CD8-positive, alpha-beta memory T cell (primary cell): ENCODE measurements around the gene PCSK7. TPM values are rescaled to one million over a fixed set of nuclear protein-coding genes. Genes with fewer than 3 reads are reported as not detected.
"Not testable (repeated sequence)": the region's sequence is repeated elsewhere in the genome, so short reads cannot be mapped to it uniquely, and the experiment has no call there.

Experiments
- CTCF ChIA-PET: fragments of 350-600 bp; sonication (Branson Sonifier 250); formaldehyde crosslinking; loops from one replicate; lab custom pipeline; 2021; ENCODE audit warnings: antibody characterized with exemption; lab: Charles Lee
- POLR2A ChIA-PET: fragments of 350-600 bp; sonication (Branson Sonifier 250); formaldehyde crosslinking; loops from one replicate; lab custom pipeline; 2021; ENCODE audit warnings: antibody characterized with exemption; lab: Charles Lee
- DNase-seq, 5 donors: peaks; one replicate each; pipeline versions ENCODE4 v3.0.0 to v3.0.0-alpha.2; 2020 to 2022; ENCODE audit warnings: mixed read lengths in 1 of 5
- H3K27ac ChIP-seq: one replicate; pipeline ENCODE4 v1.7.0; 2013; ENCODE audit warnings: low read depth, mild to moderate bottlenecking, low read length, moderate library complexity
- H3K27me3 ChIP-seq: 2 replicates; pipeline ENCODE4 v1.7.0; 2013; ENCODE audit warnings: low read length, mild to moderate bottlenecking; ENCODE audit not compliant: insufficient read depth, poor library complexity, severe bottlenecking
- H3K36me3 ChIP-seq: 2 replicates; pipeline ENCODE4 v1.7.0; 2013; ENCODE audit warnings: mild to moderate bottlenecking, low read length, moderate library complexity; ENCODE audit not compliant: insufficient read depth
- H3K4me1 ChIP-seq: 2 replicates; pipeline ENCODE4 v1.7.0; 2013; ENCODE audit warnings: mild to moderate bottlenecking, low read length, moderate library complexity; ENCODE audit not compliant: insufficient read depth
- H3K4me3 ChIP-seq: 2 replicates; pipeline ENCODE4 v1.7.0; 2013; ENCODE audit warnings: mild to moderate bottlenecking, low read length
- H3K9me3 ChIP-seq: 2 replicates; pipeline ENCODE4 v1.7.0; 2013; ENCODE audit warnings: mild to moderate bottlenecking, low read length
- H3K27ac Mint-ChIP-seq, 8 donors: one replicate each; pipeline ENCODE4 v1.8.0; 2020 to 2021; ENCODE audit warnings: mixed read lengths in 8 of 8, mild to moderate bottlenecking in 6 of 8, inconsistent platforms in 3 of 8, moderate library complexity in 3 of 8
- H3K27me3 Mint-ChIP-seq, 2 donors: one replicate each; pipeline ENCODE4 v1.8.0; 2020 to 2021; ENCODE audit warnings: mixed read lengths in 2 of 2, mild to moderate bottlenecking in 1 of 2, moderate library complexity in 1 of 2
- H3K36me3 Mint-ChIP-seq, 3 donors: one replicate each; pipeline ENCODE4 v1.8.0; 2020 to 2021; ENCODE audit warnings: mixed read lengths in 3 of 3, inconsistent platforms in 1 of 3, mild to moderate bottlenecking in 1 of 3
- H3K4me1 Mint-ChIP-seq, 3 donors: one replicate each; pipeline ENCODE4 v1.8.0; 2020 to 2021; ENCODE audit warnings: mixed read lengths in 3 of 3, inconsistent platforms in 1 of 3, mild to moderate bottlenecking in 1 of 3
- H3K4me3 Mint-ChIP-seq, 7 donors: one replicate each; pipeline ENCODE4 v1.8.0; 2020 to 2021; ENCODE audit warnings: mixed read lengths in 7 of 7, mild to moderate bottlenecking in 6 of 7, moderate library complexity in 4 of 7, inconsistent platforms in 2 of 7
- H3K9me3 Mint-ChIP-seq, 5 donors: one replicate each; pipeline ENCODE4 v1.8.0; 2020 to 2022; ENCODE audit warnings: mixed read lengths in 5 of 5, mild to moderate bottlenecking in 3 of 5, moderate library complexity in 2 of 5, inconsistent platforms in 1 of 5
- polyA plus RNA-seq: library from polyadenylated mRNA; unstranded; fragments of 300-500 nt; fragmentation: Illumina TruSeq; gene quantifications from one replicate; pipeline ENCODE4 v1.2.3, GENCODE V29; 2021
- total RNA-seq, 2 experiments: library from RNA; stranded (reverse); gene quantifications; one replicate each; pipeline ENCODE4 v1.2.3, GENCODE V29; 2021

The PCSK7 gene, protein sequence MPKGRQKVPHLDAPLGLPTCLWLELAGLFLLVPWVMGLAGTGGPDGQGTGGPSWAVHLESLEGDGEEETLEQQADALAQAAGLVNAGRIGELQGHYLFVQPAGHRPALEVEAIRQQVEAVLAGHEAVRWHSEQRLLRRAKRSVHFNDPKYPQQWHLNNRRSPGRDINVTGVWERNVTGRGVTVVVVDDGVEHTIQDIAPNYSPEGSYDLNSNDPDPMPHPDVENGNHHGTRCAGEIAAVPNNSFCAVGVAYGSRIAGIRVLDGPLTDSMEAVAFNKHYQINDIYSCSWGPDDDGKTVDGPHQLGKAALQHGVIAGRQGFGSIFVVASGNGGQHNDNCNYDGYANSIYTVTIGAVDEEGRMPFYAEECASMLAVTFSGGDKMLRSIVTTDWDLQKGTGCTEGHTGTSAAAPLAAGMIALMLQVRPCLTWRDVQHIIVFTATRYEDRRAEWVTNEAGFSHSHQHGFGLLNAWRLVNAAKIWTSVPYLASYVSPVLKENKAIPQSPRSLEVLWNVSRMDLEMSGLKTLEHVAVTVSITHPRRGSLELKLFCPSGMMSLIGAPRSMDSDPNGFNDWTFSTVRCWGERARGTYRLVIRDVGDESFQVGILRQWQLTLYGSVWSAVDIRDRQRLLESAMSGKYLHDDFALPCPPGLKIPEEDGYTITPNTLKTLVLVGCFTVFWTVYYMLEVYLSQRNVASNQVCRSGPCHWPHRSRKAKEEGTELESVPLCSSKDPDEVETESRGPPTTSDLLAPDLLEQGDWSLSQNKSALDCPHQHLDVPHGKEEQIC
- total RNA-seq (100 to 1,000 TPM in 1 of 2 experiments, 10 to 100 TPM in 1; 99.6 to 101 TPM), polyA plus RNA-seq (81.7 TPM)

DNA sequence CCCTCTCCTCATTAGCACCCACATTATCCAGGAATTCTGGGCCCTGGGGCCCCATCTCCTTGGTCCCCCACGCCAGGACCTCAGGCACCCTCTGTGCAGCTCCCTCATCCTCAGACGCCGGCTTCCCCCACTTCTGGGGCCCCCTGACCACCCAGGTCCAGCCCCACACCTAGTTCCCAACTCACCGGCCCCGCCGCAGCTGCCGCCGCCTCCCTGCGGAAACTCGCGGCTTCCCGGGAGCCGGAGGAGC, at the start of gene PCSK7:
Gene PCSK7, minus strand, starts transcription at position 232 of the 250 bp plus-strand sequence. CDS start 2,229 bp downstream, outside the sequence.
- no peaks in the 10 kb centered on the region for H3K27me3 ChIP-seq
- peak in 2 of 5 donors; percentile 60 to 79 for DNase-seq
- Mint-ChIP-seq H3K36me3 (peaks cover 13 to 51% (median 14%) of the 10 kb centered on the region in 3 donors), H3K27ac (peak within 1 kb of the TSS; percentile 92 to 100 (median 99)), H3K9me3 (no peaks in the 10 kb centered on the region), H3K27me3 (no peaks in the 10 kb centered on the region), H3K4me3 (peak within 1 kb of the TSS; percentile 93 to 100 (median 100)), H3K4me1 (peaks cover 49 to 65% (median 56%) of the 10 kb centered on the region in 3 donors)
- peak within 1 kb of the TSS; percentile 92 for H3K27ac ChIP-seq
- H3K4me1 ChIP-seq: peaks cover 36% of the 10 kb centered on the region
- H3K9me3 ChIP-seq: no peaks in the 10 kb centered on the region
- peak within 1 kb of the TSS; percentile 91 for H3K4me3 ChIP-seq
- ChIA-PET POLR2A (interaction anchor here (1.0 to 4.0 kb wide), 2 partner anchors 53 to 445 kb away, joined by 3 to 21 read pairs; partner anchors contain the start of gene SIDT2), CTCF (interaction anchor here (0.8 to 1.8 kb wide), 5 partner anchors 8 to 396 kb away, joined by 3 to 7 read pairs (median 3); partner anchors contain the start of gene CEP164)
- H3K36me3 ChIP-seq: peaks cover 29% of the 10 kb centered on the region

DNA sequence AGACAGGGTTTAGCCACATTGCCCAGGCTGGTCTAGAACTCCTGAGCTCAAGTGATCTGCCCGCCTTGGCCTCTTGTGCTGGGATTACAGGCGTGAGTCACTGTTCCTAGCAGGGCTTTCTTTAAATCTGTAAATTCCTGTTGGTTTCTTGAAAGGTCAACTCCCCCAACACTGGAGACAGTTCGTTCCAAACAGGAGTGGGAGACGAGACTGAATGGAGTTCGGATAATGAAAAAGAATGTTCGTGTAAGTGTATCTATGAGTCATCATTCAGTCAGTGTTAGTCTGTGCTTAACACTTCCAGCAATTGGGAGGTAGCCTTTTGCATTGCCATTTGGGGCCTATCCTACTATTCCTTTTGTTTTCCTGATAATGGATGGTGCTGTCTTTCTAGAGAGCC, 49.3 kb upstream of the PCSK7 start:
- H3K9me3 Mint-ChIP-seq: no peaks in the 10 kb centered on the region
- no peaks in the 10 kb centered on the region for H3K27me3 ChIP-seq
- peak overlapping the region; percentile 74 to 87 (median 80) for H3K4me3 Mint-ChIP-seq
- peak overlapping the region in 7 of 8 donors; percentile 36 to 98 (median 84) for H3K27ac Mint-ChIP-seq
- peaks cover 42 to 62% (median 61%) of the 10 kb centered on the region in 3 donors for H3K4me1 Mint-ChIP-seq
- CTCF ChIA-PET: no interaction called here
- POLR2A ChIA-PET: no interaction called here
- H3K4me1 ChIP-seq: no peaks in the 10 kb centered on the region
- no peaks in the 10 kb centered on the region for H3K27me3 Mint-ChIP-seq
- peaks cover 4 to 57% (median 27%) of the 10 kb centered on the region in 3 donors for H3K36me3 Mint-ChIP-seq
- H3K4me3 ChIP-seq: no peak overlapping the region
- DNase-seq: no peak
- H3K36me3 ChIP-seq: peaks cover 13% of the 10 kb centered on the region
- no peaks in the 10 kb centered on the region for H3K9me3 ChIP-seq
- H3K27ac ChIP-seq: no peak overlapping the region

DNA sequence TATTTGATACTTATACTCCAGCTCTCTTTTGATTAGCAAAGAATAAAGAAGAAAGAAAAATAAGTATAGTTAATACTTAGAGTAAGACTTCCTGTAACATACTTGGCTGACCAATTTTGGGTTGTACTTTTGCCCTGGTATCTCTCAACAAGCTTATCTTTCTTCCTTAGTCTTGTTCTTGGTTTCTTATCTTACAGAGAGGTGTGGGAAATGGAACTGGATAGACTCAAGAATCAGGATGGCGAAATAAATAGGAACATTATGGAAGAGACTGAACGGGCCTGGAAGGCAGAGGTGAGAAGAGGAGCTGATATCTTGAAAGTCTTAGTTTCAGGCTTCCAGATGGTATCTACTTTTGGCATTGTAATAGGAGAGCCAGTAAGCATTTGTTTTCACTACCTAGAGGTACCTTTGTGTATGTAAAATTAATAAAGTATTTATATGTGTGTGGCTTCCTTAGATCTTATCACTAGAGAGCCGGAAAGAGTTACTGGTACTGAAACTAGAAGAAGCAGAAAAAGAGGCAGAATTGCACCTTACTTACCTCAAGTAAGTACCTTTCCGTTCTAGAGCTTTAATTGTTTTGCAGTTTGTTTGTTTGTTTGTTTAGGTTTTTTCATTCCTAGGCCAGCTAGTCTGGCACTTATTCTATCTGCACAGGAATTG, 48.0 kb upstream of the PCSK7 start:
- Mint-ChIP-seq H3K27me3 (no peaks in the 10 kb centered on the region), H3K9me3 (no peaks in the 10 kb centered on the region), H3K4me1 (peaks cover 52 to 71% (median 70%) of the 10 kb centered on the region in 3 donors), H3K36me3 (peaks cover 4 to 48% (median 21%) of the 10 kb centered on the region in 3 donors), H3K27ac (peak overlapping the region; percentile 73 to 98 (median 92)), H3K4me3 (peak overlapping the region; percentile 74 to 87 (median 80))
- Histone ChIP-seq H3K36me3 (peaks cover 13% of the 10 kb centered on the region), H3K27ac (no peak overlapping the region), H3K4me3 (no peak overlapping the region), H3K4me1 (no peaks in the 10 kb centered on the region), H3K27me3 (no peaks in the 10 kb centered on the region), H3K9me3 (no peaks in the 10 kb centered on the region)
- ChIA-PET CTCF (interaction anchor here (1.0 to 1.1 kb wide), 2 partner anchors 16 to 49 kb away, joined by 3 read pairs; no protein-coding TSS in a partner anchor), POLR2A (no interaction called here)
- DNase-seq: peak in 1 of 5 donors; percentile 29

DNA sequence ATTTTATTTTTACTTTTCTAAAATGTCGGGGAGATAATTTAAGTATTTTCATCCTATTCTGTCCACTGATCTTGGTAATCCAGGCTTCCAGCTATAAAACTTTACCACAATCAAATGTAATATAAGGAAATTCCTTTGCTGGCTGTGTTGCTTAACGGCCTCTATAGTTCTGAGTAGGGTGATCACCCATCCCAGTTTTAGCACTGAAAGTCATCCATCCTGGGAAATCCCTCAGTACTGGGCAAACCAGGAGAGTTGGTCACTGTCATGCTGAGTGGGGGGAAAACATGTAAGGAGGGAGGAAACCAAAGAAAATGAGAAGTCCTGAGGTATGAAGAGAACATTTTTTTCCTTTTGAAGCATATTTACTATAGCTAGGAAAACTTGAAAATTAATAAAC, 46.5 kb upstream of the PCSK7 start:
- Mint-ChIP-seq H3K9me3 (peaks cover 0 to 2% (median 0%) of the 10 kb centered on the region in 5 donors), H3K36me3 (peaks cover 12 to 42% (median 19%) of the 10 kb centered on the region in 3 donors), H3K4me1 (peaks cover 57 to 75% (median 73%) of the 10 kb centered on the region in 3 donors), H3K27me3 (no peaks in the 10 kb centered on the region), H3K4me3 (no peak overlapping the region), H3K27ac (peak overlapping the region in 7 of 8 donors; percentile 74 to 88 (median 81))
- Histone ChIP-seq H3K9me3 (no peaks in the 10 kb centered on the region), H3K27me3 (no peaks in the 10 kb centered on the region), H3K36me3 (peaks cover 5% of the 10 kb centered on the region), H3K27ac (no peak overlapping the region), H3K4me1 (no peaks in the 10 kb centered on the region), H3K4me3 (no peak overlapping the region)
- POLR2A ChIA-PET: no interaction called here
- DNase-seq: no peak
- CTCF ChIA-PET: no interaction called here

DNA sequence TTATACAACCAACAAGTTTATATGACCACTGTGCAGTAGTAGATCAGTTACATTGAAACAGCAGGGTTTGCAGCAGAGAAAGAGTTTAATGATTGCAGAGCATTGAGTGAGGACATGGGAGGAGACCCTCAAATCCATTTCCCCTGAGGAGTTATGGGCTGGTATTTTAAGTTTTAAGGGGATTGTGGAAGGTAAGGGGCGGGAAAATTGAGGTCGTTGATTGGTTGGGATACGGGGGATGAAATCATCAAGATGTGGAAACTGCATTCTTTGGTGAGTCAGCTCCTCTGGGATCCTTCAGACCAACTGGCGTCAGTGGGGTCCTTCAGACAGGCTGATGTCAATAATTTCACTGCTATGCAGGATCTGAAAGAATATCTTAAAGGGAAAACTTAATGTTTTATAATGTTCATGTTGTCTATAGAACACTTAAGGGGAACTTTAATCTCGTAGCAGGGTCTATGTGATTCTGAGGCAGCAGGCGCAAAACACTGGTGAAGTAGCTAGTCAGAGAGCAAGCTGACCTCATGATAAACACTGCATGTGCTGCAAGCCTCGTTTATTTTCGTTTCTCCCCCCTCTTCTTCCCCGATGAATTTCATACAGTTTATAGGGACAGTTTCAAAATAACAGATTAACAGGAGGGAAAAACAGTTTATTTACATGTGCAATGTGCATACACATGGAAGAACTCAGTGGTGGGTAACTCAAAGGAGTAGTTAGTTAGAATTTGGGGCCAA, 41.8 kb upstream of the PCSK7 start:
- Mint-ChIP-seq H3K4me1 (peaks cover 30 to 45% (median 32%) of the 10 kb centered on the region in 3 donors), H3K36me3 (peaks cover 9 to 26% (median 17%) of the 10 kb centered on the region in 3 donors), H3K27me3 (no peaks in the 10 kb centered on the region), H3K9me3 (peaks cover 0 to 2% (median 0%) of the 10 kb centered on the region in 5 donors), H3K27ac (peak overlapping the region in 6 of 8 donors; percentile 15 to 86 (median 76)), H3K4me3 (peak overlapping the region in 3 of 7 donors; percentile 24 to 48 (median 40))
- Histone ChIP-seq H3K36me3 (no peaks in the 10 kb centered on the region), H3K4me1 (no peaks in the 10 kb centered on the region), H3K9me3 (no peaks in the 10 kb centered on the region), H3K4me3 (no peak overlapping the region), H3K27ac (no peak overlapping the region), H3K27me3 (no peaks in the 10 kb centered on the region)
- POLR2A ChIA-PET: interaction anchor here (0.6 kb wide), 1 partner anchor 45 kb away, joined by 3 read pairs; no protein-coding TSS in a partner anchor
- CTCF ChIA-PET: interaction anchor here (0.7 kb wide), 1 partner anchor 11 kb away, joined by 3 read pairs; no protein-coding TSS in a partner anchor
- no peak for DNase-seq

DNA sequence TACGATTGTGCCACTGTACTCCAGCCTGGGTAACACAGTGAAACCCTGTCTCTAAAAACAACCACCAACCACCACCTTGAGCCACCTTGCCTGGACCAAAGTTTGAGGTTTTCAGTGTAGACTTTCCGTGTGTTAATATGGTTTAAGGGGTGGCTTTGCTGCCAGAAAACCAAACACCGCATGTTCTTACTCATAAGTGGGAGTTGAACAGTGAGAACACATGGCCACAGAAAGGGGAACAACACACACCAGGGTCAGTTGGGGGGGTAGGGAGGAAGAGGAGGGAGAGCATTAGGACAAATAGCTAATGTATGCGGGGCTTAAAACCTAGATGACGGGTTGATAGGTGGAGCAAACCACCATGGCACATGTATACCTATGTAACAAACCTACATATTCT, 40.3 kb upstream of the PCSK7 start:
- H3K4me3 Mint-ChIP-seq, POLR2A ChIA-PET: not testable (repeated sequence)
- peaks cover 9 to 39% (median 23%) of the 10 kb centered on the region in 3 donors for H3K36me3 Mint-ChIP-seq

DNA sequence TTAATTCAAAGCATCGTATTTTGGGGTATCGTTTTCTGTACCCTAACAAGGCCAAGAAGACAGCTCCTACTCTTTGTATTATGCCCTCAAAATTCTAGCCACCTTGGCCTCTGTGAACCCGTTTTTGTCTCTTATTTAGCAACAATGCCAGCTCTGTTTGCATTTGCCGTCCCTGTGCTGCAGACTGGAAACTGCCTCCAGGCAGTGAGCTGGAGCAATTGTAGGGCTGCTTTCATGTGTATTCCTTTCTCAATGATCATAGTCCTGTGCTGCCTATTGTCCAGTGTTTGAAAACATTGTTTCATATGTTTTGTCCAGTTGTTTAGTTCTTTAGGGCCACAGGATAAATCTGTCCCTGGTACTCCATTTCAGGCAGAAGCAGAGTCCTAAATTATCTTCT, 39.3 kb upstream of the PCSK7 start:
- Histone ChIP-seq H3K36me3 (no peaks in the 10 kb centered on the region), H3K9me3 (no peaks in the 10 kb centered on the region), H3K4me1 (no peaks in the 10 kb centered on the region), H3K27me3 (no peaks in the 10 kb centered on the region), H3K4me3 (no peak overlapping the region), H3K27ac (no peak overlapping the region)
- H3K27me3 Mint-ChIP-seq: no peaks in the 10 kb centered on the region
- peaks cover 9 to 44% (median 24%) of the 10 kb centered on the region in 3 donors for H3K36me3 Mint-ChIP-seq
- peaks cover 22 to 38% (median 25%) of the 10 kb centered on the region in 3 donors for H3K4me1 Mint-ChIP-seq
- POLR2A ChIA-PET: no interaction called here
- H3K27ac Mint-ChIP-seq: peak overlapping the region in 2 of 8 donors; percentile 43 to 60
- no peak for DNase-seq
- H3K9me3 Mint-ChIP-seq: peaks cover 0 to 2% (median 0%) of the 10 kb centered on the region in 5 donors
- no peak overlapping the region for H3K4me3 Mint-ChIP-seq
- CTCF ChIA-PET: no interaction called here

More for the DNA sequence above, 40.3 kb upstream of the PCSK7 start:
- H3K9me3 ChIP-seq, CTCF ChIA-PET, H3K27me3 ChIP-seq, H3K4me3 ChIP-seq, H3K9me3 Mint-ChIP-seq, H3K27me3 Mint-ChIP-seq, H3K27ac ChIP-seq, DNase-seq, H3K27ac Mint-ChIP-seq, H3K4me1 ChIP-seq, H3K36me3 ChIP-seq: not testable (repeated sequence)
- H3K4me1 Mint-ChIP-seq: peaks cover 23 to 38% (median 26%) of the 10 kb centered on the region in 3 donors
